Measurements from ENCODE around the gene IKZF2. TPM values are rescaled to one million over a fixed set of nuclear protein-coding genes. Genes with fewer than 3 reads are reported as not detected.

IKZF2 gene
- total and polyA plus RNA-seq, 10 of the 15 experiments (the other 5 are each of a cell fraction or from before 2014, with no cell fraction given) = 15.2 to 266 (median 87.2) TPM

DNA sequence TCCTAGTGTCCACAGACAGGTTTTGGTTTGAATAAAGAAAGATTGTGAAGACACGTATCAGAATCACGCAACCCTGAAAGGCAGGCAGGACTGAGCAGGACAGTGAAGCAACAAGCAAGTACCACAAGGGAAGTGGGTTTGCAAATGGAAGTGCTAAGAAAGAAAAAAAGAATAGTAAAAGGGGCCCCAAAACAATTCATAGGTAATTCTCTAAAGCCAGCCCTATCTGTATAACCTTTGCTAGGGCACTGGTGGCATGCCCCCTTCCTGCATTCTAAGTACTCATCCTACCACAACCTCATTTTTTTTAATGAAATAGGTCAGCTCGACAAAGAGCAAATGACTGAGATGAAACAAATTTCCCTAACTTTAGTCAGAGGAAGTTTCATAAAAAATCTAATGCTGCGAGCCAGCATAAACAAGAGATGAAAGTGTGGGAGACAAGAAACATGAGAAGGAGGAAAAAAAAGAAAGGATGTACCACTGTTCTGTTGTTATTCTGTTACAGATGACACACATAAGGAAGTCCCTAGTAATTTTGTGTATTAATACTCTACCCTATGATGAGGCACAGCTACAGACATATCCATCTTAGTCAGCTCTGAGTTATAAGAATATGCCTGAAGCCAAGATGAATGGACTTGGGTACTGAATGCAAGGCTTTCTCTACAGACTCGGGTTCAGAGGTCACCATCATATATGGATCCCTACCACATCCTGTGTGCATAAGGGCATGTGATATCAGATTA lies 32.2 kb downstream of the IKZF2 start (continued):
- TF ChIP-seq, protein P1, sequence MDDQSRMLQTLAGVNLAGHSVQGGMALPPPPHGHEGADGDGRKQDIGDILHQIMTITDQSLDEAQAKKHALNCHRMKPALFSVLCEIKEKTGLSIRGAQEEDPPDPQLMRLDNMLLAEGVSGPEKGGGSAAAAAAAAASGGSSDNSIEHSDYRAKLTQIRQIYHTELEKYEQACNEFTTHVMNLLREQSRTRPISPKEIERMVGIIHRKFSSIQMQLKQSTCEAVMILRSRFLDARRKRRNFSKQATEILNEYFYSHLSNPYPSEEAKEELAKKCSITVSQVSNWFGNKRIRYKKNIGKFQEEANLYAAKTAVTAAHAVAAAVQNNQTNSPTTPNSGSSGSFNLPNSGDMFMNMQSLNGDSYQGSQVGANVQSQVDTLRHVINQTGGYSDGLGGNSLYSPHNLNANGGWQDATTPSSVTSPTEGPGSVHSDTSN (IDR thresholded peaks at IDR 0.05; ENCODE audit: insufficient replicate concordance, low read depth, low read length) = peak; percentile 55
- peak; percentile 39; the same call in 1 of the 2 replicates for TF ChIP-seq CREB1 (IDR thresholded peaks at IDR 0.05; ENCODE audit: low read depth)
- peak; percentile 61; the same call in 1 of the 2 replicates for TF ChIP-seq NR2F1 (conservative IDR thresholded peaks at IDR 0.05)
- 0 out of 2 replicates have a peak, but pooled peaks have one; percentile 70 for TF ChIP-seq CBX5 (IDR thresholded peaks at IDR 0.05; ENCODE audit: low read depth)
- TF ChIP-seq, protein P2, sequence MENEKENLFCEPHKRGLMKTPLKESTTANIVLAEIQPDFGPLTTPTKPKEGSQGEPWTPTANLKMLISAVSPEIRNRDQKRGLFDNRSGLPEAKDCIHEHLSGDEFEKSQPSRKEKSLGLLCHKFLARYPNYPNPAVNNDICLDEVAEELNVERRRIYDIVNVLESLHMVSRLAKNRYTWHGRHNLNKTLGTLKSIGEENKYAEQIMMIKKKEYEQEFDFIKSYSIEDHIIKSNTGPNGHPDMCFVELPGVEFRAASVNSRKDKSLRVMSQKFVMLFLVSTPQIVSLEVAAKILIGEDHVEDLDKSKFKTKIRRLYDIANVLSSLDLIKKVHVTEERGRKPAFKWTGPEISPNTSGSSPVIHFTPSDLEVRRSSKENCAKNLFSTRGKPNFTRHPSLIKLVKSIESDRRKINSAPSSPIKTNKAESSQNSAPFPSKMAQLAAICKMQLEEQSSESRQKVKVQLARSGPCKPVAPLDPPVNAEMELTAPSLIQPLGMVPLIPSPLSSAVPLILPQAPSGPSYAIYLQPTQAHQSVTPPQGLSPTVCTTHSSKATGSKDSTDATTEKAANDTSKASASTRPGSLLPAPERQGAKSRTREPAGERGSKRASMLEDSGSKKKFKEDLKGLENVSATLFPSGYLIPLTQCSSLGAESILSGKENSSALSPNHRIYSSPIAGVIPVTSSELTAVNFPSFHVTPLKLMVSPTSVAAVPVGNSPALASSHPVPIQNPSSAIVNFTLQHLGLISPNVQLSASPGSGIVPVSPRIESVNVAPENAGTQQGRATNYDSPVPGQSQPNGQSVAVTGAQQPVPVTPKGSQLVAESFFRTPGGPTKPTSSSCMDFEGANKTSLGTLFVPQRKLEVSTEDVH (IDR thresholded peaks at IDR 0.05; ENCODE audit: low read depth, partially characterized antibody) = peak; percentile 19
- 0 out of 2 replicates have a peak, but pooled peaks have one; percentile 18 for TF ChIP-seq EED (IDR thresholded peaks at IDR 0.05; ENCODE audit: low read depth)
- TF ChIP-seq TBL1XR1 (IDR thresholded peaks at IDR 0.05; ENCODE audit: low read depth, low read length) = no peak
- TF ChIP-seq NR2C2 (IDR thresholded peaks at IDR 0.05; ENCODE audit: borderline replicate concordance, control insufficient read depth, insufficient read length, low read depth) = peak; percentile 42
- peak; percentile 86 for TF ChIP-seq RUNX3 (IDR thresholded peaks at IDR 0.05; ENCODE audit: low read length)
- 0 out of 2 replicates have a peak, but pooled peaks have one; percentile 5 for TF ChIP-seq RAD21 (IDR thresholded peaks at IDR 0.05; ENCODE audit: insufficient read depth, low read depth, low read length)

Measured in GM12878 (cell line).